Stimulated activated CD4-positive, alpha-beta T cell treated with anti-CD3 and anti-CD28 coated beads, Interleukin-2, amount 100 ng/mL, for 24 hours (primary cell): ENCODE results near the gene GALNT2.

Experiments used
- DNase-seq, 2 donors: peaks; one replicate each; pipeline ENCODE4 v3.0.0-alpha.2; 2020

The GALNT2 gene

GRCh38 chr1:230286890-230287269 lies 219.8 kb downstream of the GALNT2 start:
- no peak for DNase-seq

GRCh38 chr1:230287674-230288315 lies 220.8 kb downstream of the GALNT2 start:
- no peak for DNase-seq

- DNase-seq = no peak
Observed at GRCh38 chr1:230288641-230289349, 221.8 kb downstream of the GALNT2 start.

- no peak for DNase-seq
Observed at GRCh38 chr1:230289350-230289644, 222.3 kb downstream of the GALNT2 start.

- no peak for DNase-seq
Observed at GRCh38 chr1:230291731-230292620, 224.9 kb downstream of the GALNT2 start.

- no peak for DNase-seq
Observed at GRCh38 chr1:230292689-230293389, 225.8 kb downstream of the GALNT2 start.

- no peak for DNase-seq
Observed at GRCh38 chr1:230293390-230293700, 226.3 kb downstream of the GALNT2 start.

GRCh38 chr1:230295367-230295766 lies 228.3 kb downstream of the GALNT2 start:
- DNase-seq = no peak

GRCh38 chr1:230299191-230300006 lies 232.4 kb downstream of the GALNT2 start:
- DNase-seq = no peak

GRCh38 chr1:230300322-230301301 lies 233.6 kb downstream of the GALNT2 start:
- no peak for DNase-seq

- no peak for DNase-seq
Observed at GRCh38 chr1:230301322-230301721, 234.3 kb downstream of the GALNT2 start.

GRCh38 chr1:230301822-230302221 lies 234.8 kb downstream of the GALNT2 start:
- DNase-seq = no peak

GRCh38 chr1:230303069-230303468 lies 236.0 kb downstream of the GALNT2 start:
- no peak for DNase-seq

GRCh38 chr1:230303822-230304221 lies 236.8 kb downstream of the GALNT2 start:
- DNase-seq = no peak

- DNase-seq = peak; percentile 31 to 38
Observed at GRCh38 chr1:230306169-230306568, 239.1 kb downstream of the GALNT2 start.

GRCh38 chr1:230307213-230307612 lies 240.2 kb downstream of the GALNT2 start:
- DNase-seq = no peak

- no peak for DNase-seq
Observed at GRCh38 chr1:230308039-230308438, 241.0 kb downstream of the GALNT2 start.

GRCh38 chr1:230308821-230309220 lies 241.8 kb downstream of the GALNT2 start:
- no peak for DNase-seq

- DNase-seq = no peak
Observed at GRCh38 chr1:230309646-230310177, 242.7 kb downstream of the GALNT2 start.

GRCh38 chr1:230310381-230311163 lies 243.5 kb downstream of the GALNT2 start:
- peak; percentile 67 to 72 for DNase-seq
